A549 (cell line): ENCODE data around the gene SH3RF2. TPM values are rescaled to one million over a fixed set of nuclear protein-coding genes. Genes with fewer than 3 reads are reported as not detected.

Experiments used
- ATAC-seq, 2 experiments: fragments of 200-7000 bp in 1 of 2; fragments of >200 bp in 1 of 2; cut with Nextera tagmentation in 1 of 2; cut with Tn5 transposase in 1 of 2; 3 replicates each; pipeline versions ENCODE4 v1.8.0 to v1.9.1; 2018 to 2020; ENCODE audit warnings: mild to moderate bottlenecking in 1 of 2, moderate library complexity in 1 of 2
- CTCF ChIA-PET: fragments of 300-600 bp; sonication (Branson Sonifier 250); formaldehyde crosslinking; extraction: SDS; loops from one replicate; lab custom pipeline; 2021; ENCODE audit warnings: antibody characterized with exemption, inconsistent platforms; lab: Yijun Ruan, JAX
- POLR2A ChIA-PET: fragments of 350-600 bp; formaldehyde crosslinking; extraction: SDS; loops from one replicate; lab custom pipeline; 2021; ENCODE audit warnings: antibody characterized with exemption, inconsistent platforms; lab: Yijun Ruan, JAX
- DNase-seq, 2 experiments: peaks; one replicate each; pipeline versions ENCODE4 v3.0.0 to v3.0.0-alpha.2; 2011 to 2016; ENCODE audit warnings: low read depth in 1 of 2, low spot score in 1 of 2
- FAIRE-seq: peaks from 2 replicates; lab custom pipeline; 2011; peaks lifted over from hg19 to GRCh38; lab: Jason Lieb, UNC
- H3K27ac ChIP-seq, 2 experiments: fragments of >200 bp; sonication (Bioruptor Twin); formaldehyde crosslinking; 3 replicates each; pipeline ENCODE4 v1.5.1; 2016 to 2017
- H3K4me1 ChIP-seq: fragments of >200 bp; sonication (Bioruptor Twin); formaldehyde crosslinking; 3 replicates; pipeline ENCODE4 v1.6.1; 2016
- H3K4me2 ChIP-seq: fragments of >200 bp; sonication (Bioruptor Twin); formaldehyde crosslinking; 3 replicates; pipeline ENCODE4 v1.6.1; 2016
- H3K4me3 ChIP-seq: fragments of >200 bp; sonication (Bioruptor Twin); formaldehyde crosslinking; 3 replicates; pipeline ENCODE4 v1.5.1; 2016
- H3K9me3 ChIP-seq: fragments of >200 bp; sonication (Bioruptor Twin); formaldehyde crosslinking; 3 replicates; pipeline ENCODE4 v1.6.1; 2016
- CBX8 ChIP-seq: fragments of 200-600 bp; sonication (generic); IDR thresholded peaks from 2 replicates; pipeline ENCODE4 v1.6.1; 2016
- CEBPB ChIP-seq, 2 experiments: fragments of >200 bp in 1 of 2; sonication (Bioruptor Twin) in 1 of 2; formaldehyde crosslinking in 1 of 2; IDR thresholded peaks; 2 replicates each; pipeline ENCODE4 v1.6.1; 2012 to 2016
- CHD2 ChIP-seq: fragments of 150-350 bp; IDR thresholded peaks from 2 replicates; pipeline ENCODE4 v1.6.1; 2014; ENCODE audit warnings: low read length; ENCODE audit not compliant: partially characterized antibody
- EHF ChIP-seq: fragments of 250-450 bp; sonication (Bioruptor Pico); IDR thresholded peaks from 2 replicates; pipeline ENCODE4 v1.5.0; 2020; ENCODE audit warnings: mild to moderate bottlenecking
- FOSB ChIP-seq: fragments of 250-450 bp; sonication (Bioruptor Pico); IDR thresholded peaks from 2 replicates; pipeline ENCODE4 v1.5.0; 2020; ENCODE audit warnings: mild to moderate bottlenecking, moderate library complexity
- FOXS1 ChIP-seq: fragments of 250-450 bp; sonication (Bioruptor Pico); IDR thresholded peaks from 2 replicates; pipeline ENCODE4 v1.5.0; 2020; ENCODE audit warnings: mild to moderate bottlenecking, moderate library complexity
- GATA3 ChIP-seq: IDR thresholded peaks from 2 replicates; pipeline ENCODE4 v1.6.1; 2012; ENCODE audit warnings: borderline replicate concordance
- HEYL ChIP-seq: fragments of 250-450 bp; sonication (Bioruptor Pico); IDR thresholded peaks from 2 replicates; pipeline ENCODE4 v1.8.0; 2021; ENCODE audit warnings: mild to moderate bottlenecking, moderate library complexity
- HOXB13 ChIP-seq: fragments of 250-450 bp; sonication (Bioruptor Pico); IDR thresholded peaks from 2 replicates; pipeline ENCODE4 v1.5.0; 2020; ENCODE audit warnings: low read depth, mild to moderate bottlenecking, moderate library complexity
- JUN ChIP-seq, 2 experiments: fragments of >200 bp; sonication (Bioruptor Twin); formaldehyde crosslinking; IDR thresholded peaks; 2 replicates in 1 of 2; 3 replicates in 1 of 2; pipeline ENCODE4 v1.6.1; 2016 to 2017
- JUNB ChIP-seq: fragments of >200 bp; sonication (Bioruptor Twin); formaldehyde crosslinking; IDR thresholded peaks from 2 replicates; pipeline ENCODE4 v1.6.1; 2016
- KDM1A ChIP-seq: fragments of 200-600 bp; sonication (generic); IDR thresholded peaks from 2 replicates; pipeline ENCODE4 v1.6.1; 2016; ENCODE audit warnings: low read depth, mild to moderate bottlenecking
- KDM5A ChIP-seq: fragments of 200-600 bp; sonication (generic); IDR thresholded peaks from 2 replicates; pipeline ENCODE4 v1.6.1; 2016; ENCODE audit warnings: antibody characterized with exemption, mild to moderate bottlenecking
- MAFK ChIP-seq: fragments of 450-650 bp; IDR thresholded peaks from 2 replicates; pipeline ENCODE4 v1.6.1; 2014; ENCODE audit not compliant: partially characterized antibody
- MAZ ChIP-seq: fragments of 150-350 bp; IDR thresholded peaks from 2 replicates; pipeline ENCODE4 v1.6.1; 2014; ENCODE audit warnings: antibody characterized with exemption, low read depth, low read length, borderline replicate concordance
- NR3C1 ChIP-seq: fragments of >200 bp; sonication (Bioruptor Twin); formaldehyde crosslinking; IDR thresholded peaks from 3 replicates; pipeline ENCODE4 v1.6.1; 2017
- PHF8 ChIP-seq: fragments of 200-600 bp; sonication (generic); IDR thresholded peaks from 2 replicates; pipeline ENCODE4 v1.6.1; 2016; ENCODE audit warnings: low read depth, mild to moderate bottlenecking, antibody characterized with exemption, moderate library complexity, borderline replicate concordance
- RAD21 ChIP-seq, 2 experiments: fragments of >200 bp in 1 of 2; sonication (Bioruptor Twin) in 1 of 2; formaldehyde crosslinking in 1 of 2; IDR thresholded peaks in 1 of 2; conservative IDR thresholded peaks in 1 of 2; 2 replicates in 1 of 2; 3 replicates in 1 of 2; pipeline ENCODE4 v1.6.1; 2012 to 2018; ENCODE audit warnings: inconsistent platforms in 1 of 2
- RARB ChIP-seq: fragments of 250-450 bp; sonication (Bioruptor Pico); IDR thresholded peaks from 2 replicates; pipeline ENCODE4 v1.8.0; 2021; ENCODE audit warnings: mild to moderate bottlenecking, moderate library complexity
- RCOR1 ChIP-seq: fragments of 150-350 bp; IDR thresholded peaks from 2 replicates; pipeline ENCODE4 v1.6.1; 2014; ENCODE audit warnings: antibody characterized with exemption, low read length, low read depth
- RNF2 ChIP-seq: fragments of 200-600 bp; sonication (generic); IDR thresholded peaks from 2 replicates; pipeline ENCODE4 v1.6.1; 2016; ENCODE audit warnings: low read depth, mild to moderate bottlenecking, antibody characterized with exemption, moderate library complexity, borderline replicate concordance
- SMC3 ChIP-seq: fragments of >200 bp; sonication (Bioruptor Twin); formaldehyde crosslinking; IDR thresholded peaks from 3 replicates; pipeline ENCODE4 v1.6.1; 2018; ENCODE audit warnings: inconsistent platforms
- SREBF2 ChIP-seq: fragments of 450-650 bp; IDR thresholded peaks from 2 replicates; pipeline ENCODE4 v1.6.1; 2014; ENCODE audit warnings: mild to moderate bottlenecking, moderate library complexity
- ZFP36 ChIP-seq: fragments of 450-650 bp; IDR thresholded peaks from 2 replicates; pipeline ENCODE4 v1.6.1; 2014; ENCODE audit warnings: borderline replicate concordance; ENCODE audit not compliant: partially characterized antibody
- ZNF302 ChIP-seq: fragments of 250-450 bp; sonication (Bioruptor Pico); IDR thresholded peaks from 2 replicates; pipeline ENCODE4 v1.9.0; 2021; ENCODE audit warnings: inconsistent platforms, mild to moderate bottlenecking, moderate library complexity
- ZSCAN20 ChIP-seq: fragments of 250-450 bp; sonication (Bioruptor Pico); IDR thresholded peaks from 2 replicates; pipeline ENCODE4 v1.8.0; 2022; ENCODE audit warnings: mild to moderate bottlenecking, moderate library complexity
- WGBS: methylation state at CpG from one replicate; pipeline ENCODE4 v1.1.6; 2017; ENCODE audit errors: missing lambda C conversion rate; 5-methylcytosine and 5-hydroxymethylcytosine counted together
- polyA plus RNA-seq, 4 experiments: library from polyadenylated mRNA; depleted of rRNA in 3 of 4; stranded (reverse); fragments of >200 nt; fragmentation: RNase III in 1 of 4; extraction: RNeasy Plus Mini Kit Qiagen cat#74134 plus additional on column Dnase treatment in 1 of 4; gene quantifications; 2 replicates in 3 of 4; 3 replicates in 1 of 4; pipeline ENCODE4 v1.2.3, GENCODE V29; 2011 to 2017
- TF ChIP-seq, protein P1 (sequence below): IDR thresholded peaks from 2 replicates; pipeline ENCODE4 v1.6.1; 2012
- TF ChIP-seq, protein P2 (sequence below): fragments of >200 bp; sonication (Bioruptor Twin); formaldehyde crosslinking; IDR thresholded peaks from 3 replicates; pipeline ENCODE4 v1.5.1; 2016
- TF ChIP-seq, protein P3 (sequence below): fragments of 200-600 bp; sonication (generic); IDR thresholded peaks from 2 replicates; pipeline ENCODE4 v1.6.1; 2016; ENCODE audit warnings: antibody characterized with exemption, mild to moderate bottlenecking, moderate library complexity
- TF ChIP-seq, protein P4 (sequence below): IDR thresholded peaks from 2 replicates; pipeline ENCODE4 v1.6.1; 2012
- TF ChIP-seq, protein P5 (sequence below): IDR thresholded peaks from 2 replicates; pipeline ENCODE4 v1.6.1; 2012; ENCODE audit warnings: low read depth, borderline replicate concordance

Gene SH3RF2
- polyA plus RNA-seq, 2 of the 4 experiments (the other 2 are of a cell fraction): 4.1 to 6.0 TPM

DNA sequence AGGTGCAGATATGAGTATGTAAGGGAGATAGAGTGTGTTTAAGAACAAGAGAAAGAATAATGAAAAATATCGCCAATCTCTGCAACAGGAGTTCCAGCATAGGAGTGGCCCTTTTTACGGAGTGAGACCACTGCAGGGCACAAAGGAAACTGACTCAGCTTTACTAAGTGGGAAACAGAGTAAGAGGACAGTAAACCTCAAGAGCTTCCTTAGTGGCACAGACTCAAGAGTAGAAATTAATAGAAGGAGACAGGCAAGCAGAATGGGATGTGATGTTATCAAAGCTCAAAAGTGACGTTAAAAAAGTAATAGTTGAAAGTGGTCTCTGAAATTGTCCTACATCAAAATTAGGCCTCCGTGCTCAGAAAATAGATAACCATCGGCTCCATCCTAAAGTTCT is 2.1 kb upstream of the SH3RF2 start:
- peaks cover 46% of the 10 kb centered on the region for H3K4me1 ChIP-seq
- no peak overlapping the region for H3K27ac ChIP-seq
- no peak for FAIRE-seq
- CTCF ChIA-PET: interaction anchor here (0.5 to 1.2 kb wide), 2 partner anchors 18 to 26 kb away, joined by 3 read pairs; no protein-coding TSS in a partner anchor
- no peak for DNase-seq
- H3K9me3 ChIP-seq: no peaks in the 10 kb centered on the region
- POLR2A ChIA-PET: no interaction called here
- WGBS: 92% methylated on average over 5 of the region's 5 CpGs
- no peak for TF ChIP-seq EHF (CRISPR knock-in tag)
- no peak for TF ChIP-seq HEYL (CRISPR knock-in tag)
- TF ChIP-seq KDM5A: no peak
- no peak for TF ChIP-seq SMC3
- TF ChIP-seq CHD2: no peak
- no peak for TF ChIP-seq ZNF302 (CRISPR knock-in tag)
- TF ChIP-seq NR3C1: no peak
- no peak overlapping the region for H3K4me3 ChIP-seq
- H3K4me2 ChIP-seq: no peak overlapping the region
- no peak for ATAC-seq

DNA sequence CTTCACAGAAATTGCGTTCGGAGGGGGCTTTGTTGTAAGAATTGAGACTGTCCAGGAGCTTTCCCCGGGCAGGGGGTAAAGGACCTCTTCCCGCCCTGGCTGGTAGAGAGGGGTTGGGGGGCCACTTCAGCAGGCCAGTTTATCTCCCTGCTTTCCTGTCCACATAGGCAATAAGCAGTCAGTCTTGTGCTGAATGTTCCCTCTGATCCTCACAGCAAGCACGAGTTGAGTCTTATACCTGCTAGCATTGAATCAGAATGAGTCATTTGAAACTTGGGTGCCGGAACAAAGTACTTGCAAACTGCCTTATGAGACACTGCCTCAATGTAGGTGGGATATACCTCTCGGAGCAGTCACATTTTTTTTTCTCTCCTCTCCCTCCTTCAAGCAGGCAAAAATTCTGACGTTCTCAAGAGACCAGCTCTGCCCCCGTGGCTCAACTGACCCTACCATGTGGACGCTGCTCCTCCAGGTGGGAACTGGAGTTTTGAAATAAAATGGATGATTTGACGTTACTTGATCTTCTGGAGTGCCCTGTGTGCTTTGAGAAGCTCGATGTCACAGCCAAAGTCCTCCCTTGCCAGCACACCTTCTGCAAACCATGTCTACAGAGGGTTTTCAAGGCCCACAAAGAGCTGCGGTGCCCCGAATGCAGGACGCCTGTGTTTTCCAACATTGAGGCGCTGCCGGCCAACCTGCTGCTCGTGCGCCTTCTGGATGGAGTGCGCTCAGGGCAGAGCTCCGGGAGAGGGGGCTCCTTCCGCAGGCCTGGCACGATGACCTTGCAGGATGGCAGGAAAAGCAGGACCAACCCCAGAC is 1.3 kb downstream of the SH3RF2 start:
- peaks cover 59% of the 10 kb centered on the region for H3K4me1 ChIP-seq
- peak; percentile 58 to 61 for ATAC-seq
- no peaks in the 10 kb centered on the region for H3K9me3 ChIP-seq
- ChIA-PET CTCF (interaction anchor here (0.9 to 1.7 kb wide), 5 partner anchors 12 to 53 kb away, joined by 3 to 5 read pairs (median 3); no protein-coding TSS in a partner anchor), POLR2A (no interaction called here)
- peak overlapping the region; percentile 75 to 94 for H3K27ac ChIP-seq
- H3K4me2 ChIP-seq: peak overlapping the region; percentile 90
- WGBS: 34% methylated on average over 19 of the region's 23 CpGs
- peak overlapping the region; percentile 45 for H3K4me3 ChIP-seq
- DNase-seq: peak; percentile 51 to 78
- peak; percentile 39 for FAIRE-seq
- TF ChIP-seq, protein P1, sequence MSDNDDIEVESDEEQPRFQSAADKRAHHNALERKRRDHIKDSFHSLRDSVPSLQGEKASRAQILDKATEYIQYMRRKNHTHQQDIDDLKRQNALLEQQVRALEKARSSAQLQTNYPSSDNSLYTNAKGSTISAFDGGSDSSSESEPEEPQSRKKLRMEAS: peak; percentile 62
- TF ChIP-seq JUN (IDR thresholded peaks at IDR 0.05) (no peak), FOSB (CRISPR knock-in tag) (no peak), ZNF302 (CRISPR knock-in tag) (no peak), RAD21 (conservative IDR thresholded peaks at IDR 0.05 in 1 of 2, IDR thresholded peaks at IDR 0.05 in 1 of 2) (no peak), CHD2 (no peak), SMC3 (no peak), CBX8 (no peak), CEBPB (IDR thresholded peaks at IDR 0.05) (no peak), JUNB (0 out of 2 replicates have a peak, but pooled peaks have one; percentile 37), ZFP36 (no peak), NR3C1 (no peak), HOXB13 (CRISPR knock-in tag) (no peak), MAFK (no peak), GATA3 (no peak), KDM1A (no peak), ZSCAN20 (no peak), SREBF2 (no peak), RNF2 (no peak), RCOR1 (no peak), MAZ (no peak), RARB (no peak), PHF8 (no peak), FOXS1 (CRISPR knock-in tag) (no peak)
- TF ChIP-seq, protein P2, sequence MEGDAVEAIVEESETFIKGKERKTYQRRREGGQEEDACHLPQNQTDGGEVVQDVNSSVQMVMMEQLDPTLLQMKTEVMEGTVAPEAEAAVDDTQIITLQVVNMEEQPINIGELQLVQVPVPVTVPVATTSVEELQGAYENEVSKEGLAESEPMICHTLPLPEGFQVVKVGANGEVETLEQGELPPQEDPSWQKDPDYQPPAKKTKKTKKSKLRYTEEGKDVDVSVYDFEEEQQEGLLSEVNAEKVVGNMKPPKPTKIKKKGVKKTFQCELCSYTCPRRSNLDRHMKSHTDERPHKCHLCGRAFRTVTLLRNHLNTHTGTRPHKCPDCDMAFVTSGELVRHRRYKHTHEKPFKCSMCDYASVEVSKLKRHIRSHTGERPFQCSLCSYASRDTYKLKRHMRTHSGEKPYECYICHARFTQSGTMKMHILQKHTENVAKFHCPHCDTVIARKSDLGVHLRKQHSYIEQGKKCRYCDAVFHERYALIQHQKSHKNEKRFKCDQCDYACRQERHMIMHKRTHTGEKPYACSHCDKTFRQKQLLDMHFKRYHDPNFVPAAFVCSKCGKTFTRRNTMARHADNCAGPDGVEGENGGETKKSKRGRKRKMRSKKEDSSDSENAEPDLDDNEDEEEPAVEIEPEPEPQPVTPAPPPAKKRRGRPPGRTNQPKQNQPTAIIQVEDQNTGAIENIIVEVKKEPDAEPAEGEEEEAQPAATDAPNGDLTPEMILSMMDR: no peak
- TF ChIP-seq, protein P3, sequence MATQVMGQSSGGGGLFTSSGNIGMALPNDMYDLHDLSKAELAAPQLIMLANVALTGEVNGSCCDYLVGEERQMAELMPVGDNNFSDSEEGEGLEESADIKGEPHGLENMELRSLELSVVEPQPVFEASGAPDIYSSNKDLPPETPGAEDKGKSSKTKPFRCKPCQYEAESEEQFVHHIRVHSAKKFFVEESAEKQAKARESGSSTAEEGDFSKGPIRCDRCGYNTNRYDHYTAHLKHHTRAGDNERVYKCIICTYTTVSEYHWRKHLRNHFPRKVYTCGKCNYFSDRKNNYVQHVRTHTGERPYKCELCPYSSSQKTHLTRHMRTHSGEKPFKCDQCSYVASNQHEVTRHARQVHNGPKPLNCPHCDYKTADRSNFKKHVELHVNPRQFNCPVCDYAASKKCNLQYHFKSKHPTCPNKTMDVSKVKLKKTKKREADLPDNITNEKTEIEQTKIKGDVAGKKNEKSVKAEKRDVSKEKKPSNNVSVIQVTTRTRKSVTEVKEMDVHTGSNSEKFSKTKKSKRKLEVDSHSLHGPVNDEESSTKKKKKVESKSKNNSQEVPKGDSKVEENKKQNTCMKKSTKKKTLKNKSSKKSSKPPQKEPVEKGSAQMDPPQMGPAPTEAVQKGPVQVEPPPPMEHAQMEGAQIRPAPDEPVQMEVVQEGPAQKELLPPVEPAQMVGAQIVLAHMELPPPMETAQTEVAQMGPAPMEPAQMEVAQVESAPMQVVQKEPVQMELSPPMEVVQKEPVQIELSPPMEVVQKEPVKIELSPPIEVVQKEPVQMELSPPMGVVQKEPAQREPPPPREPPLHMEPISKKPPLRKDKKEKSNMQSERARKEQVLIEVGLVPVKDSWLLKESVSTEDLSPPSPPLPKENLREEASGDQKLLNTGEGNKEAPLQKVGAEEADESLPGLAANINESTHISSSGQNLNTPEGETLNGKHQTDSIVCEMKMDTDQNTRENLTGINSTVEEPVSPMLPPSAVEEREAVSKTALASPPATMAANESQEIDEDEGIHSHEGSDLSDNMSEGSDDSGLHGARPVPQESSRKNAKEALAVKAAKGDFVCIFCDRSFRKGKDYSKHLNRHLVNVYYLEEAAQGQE: no peak
- TF ChIP-seq, protein P4, sequence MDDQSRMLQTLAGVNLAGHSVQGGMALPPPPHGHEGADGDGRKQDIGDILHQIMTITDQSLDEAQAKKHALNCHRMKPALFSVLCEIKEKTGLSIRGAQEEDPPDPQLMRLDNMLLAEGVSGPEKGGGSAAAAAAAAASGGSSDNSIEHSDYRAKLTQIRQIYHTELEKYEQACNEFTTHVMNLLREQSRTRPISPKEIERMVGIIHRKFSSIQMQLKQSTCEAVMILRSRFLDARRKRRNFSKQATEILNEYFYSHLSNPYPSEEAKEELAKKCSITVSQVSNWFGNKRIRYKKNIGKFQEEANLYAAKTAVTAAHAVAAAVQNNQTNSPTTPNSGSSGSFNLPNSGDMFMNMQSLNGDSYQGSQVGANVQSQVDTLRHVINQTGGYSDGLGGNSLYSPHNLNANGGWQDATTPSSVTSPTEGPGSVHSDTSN: no peak
- TF ChIP-seq, protein P5, sequence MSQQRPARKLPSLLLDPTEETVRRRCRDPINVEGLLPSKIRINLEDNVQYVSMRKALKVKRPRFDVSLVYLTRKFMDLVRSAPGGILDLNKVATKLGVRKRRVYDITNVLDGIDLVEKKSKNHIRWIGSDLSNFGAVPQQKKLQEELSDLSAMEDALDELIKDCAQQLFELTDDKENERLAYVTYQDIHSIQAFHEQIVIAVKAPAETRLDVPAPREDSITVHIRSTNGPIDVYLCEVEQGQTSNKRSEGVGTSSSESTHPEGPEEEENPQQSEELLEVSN: peak; percentile 37; the same call in 1 of the 2 replicates
